ENCODE data around the gene PLA2G4B.
"Not testable (repeated sequence)": the region's sequence is repeated elsewhere in the genome, so short reads cannot be mapped to it uniquely, and the experiment has no call there.

The PLA2G4B gene

DNA sequence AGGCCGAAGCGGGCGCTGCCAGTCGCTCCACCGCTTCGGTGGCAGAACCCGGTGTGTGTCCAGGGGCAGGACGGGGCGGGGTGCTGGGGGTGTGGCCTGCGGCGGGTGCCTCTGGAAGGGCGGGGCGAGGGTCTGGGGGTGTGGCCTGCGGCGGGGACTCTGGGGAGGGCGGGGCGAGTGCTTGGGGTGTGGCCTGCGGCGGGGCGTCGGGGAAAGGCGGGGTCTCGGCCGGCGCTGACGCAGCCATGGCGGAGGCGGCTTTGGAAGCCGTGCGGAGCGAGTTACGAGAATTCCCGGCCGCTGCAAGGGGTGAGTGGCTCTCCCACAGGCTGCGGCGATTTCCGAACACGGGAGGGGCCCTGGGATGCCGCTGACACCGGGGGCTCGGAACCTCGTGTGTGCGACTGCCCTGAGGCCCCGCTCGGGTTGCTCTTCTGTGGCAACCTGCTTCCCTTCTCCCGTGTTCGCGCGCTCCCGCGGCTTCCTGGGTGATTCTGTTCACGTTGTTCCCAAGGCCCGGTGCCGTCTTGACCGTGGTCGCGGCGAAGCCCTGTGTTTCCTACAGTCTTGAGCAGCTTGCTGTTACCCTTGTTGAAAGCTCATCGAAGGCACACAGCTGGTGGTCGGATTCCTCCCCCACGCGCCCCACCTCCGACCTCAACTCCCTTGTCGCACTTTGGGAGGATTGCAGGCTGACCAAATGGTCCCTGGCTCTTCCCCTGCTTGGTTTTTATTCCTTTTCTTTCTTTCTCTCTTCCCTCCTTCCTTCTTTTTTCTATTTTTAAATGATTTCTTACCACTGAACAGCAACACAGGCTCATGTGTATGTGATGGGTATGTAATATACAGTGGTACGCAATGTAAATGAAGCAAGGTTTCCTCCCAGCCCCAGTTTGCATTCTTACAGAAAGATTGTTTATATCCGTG, 10.5 kb upstream of the PLA2G4B start, which contains the start of gene JMJD7:
TSS of gene JMJD7 (plus strand) at position 213 of the 927 bp plus-strand sequence. CDS start at position 246, 33 bp downstream.
- DNase-seq, result no peak

DNA sequence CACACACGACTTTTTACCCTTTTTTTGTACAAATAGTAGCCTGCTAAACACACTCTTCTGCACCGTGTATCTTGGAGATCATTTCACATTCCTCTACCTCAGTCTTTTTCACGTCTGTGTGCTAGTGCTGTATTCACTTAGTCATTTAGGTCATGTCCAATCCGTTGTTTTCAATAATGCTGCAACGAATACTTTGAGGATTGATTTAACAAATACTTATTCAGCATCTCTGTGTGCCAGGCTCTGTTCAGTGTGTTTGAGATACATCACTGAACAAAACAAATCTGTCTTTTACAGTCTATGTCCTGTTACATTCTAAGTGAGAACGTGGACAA, 9.9 kb upstream of the PLA2G4B start:
- no peak for DNase-seq

DNA sequence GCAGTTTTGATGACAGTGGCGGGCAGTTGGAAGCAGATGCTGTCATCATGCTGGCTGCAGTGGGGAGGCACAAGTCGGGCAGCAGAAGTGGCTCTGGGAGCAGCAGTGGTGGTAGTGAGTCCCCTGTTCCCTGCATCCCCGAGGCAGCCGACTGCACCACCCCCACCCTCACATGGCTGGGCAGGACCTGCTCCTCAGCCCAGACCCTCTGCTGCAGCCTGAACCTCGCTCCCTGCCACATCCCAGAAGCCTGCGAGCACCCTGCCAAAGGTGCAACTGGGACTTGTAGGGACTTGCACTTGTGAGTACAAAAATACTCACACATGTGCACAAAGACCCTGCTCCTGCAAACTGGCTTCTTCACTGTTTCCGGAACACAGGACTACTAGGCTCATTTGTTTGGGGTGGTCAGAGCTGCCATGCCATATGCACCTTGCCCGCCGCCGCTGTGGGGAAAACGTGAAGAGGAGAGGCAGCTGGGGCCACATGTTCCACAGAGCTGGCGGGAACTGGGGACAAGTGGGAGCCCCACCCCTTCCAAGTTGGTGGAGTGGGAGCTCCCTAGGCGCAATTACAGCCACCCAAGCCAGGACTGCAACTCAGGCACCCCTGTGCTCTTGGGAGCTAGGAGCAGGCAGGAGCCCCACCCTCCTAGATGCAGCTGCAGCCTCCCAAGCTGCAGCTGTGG, 8.5 kb upstream of the PLA2G4B start:
- no peak for DNase-seq

- not testable (repeated sequence) for DNase-seq
These were observed 7.4 kb upstream of the PLA2G4B start for GRCh38 chr15:41831291-41831690.

DNA sequence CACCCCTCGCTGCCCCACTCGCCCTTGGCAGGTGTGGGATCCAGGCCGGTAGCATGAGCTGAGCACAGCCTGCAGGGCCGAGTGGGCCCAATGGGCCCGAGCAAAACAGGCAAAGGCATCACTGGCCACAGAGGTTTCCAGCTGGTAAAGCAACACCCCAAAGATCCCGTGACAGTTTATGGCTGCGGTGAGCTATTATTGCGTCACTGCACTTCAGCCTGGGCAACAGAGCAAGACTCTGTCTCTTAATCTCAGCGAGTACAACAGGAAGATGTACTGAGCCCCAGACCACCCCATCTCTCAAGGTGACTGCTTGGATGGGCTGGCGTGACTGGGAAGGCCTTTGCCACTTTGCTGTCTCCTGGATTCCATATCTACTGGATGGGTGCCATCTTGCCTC, 6.4 kb upstream of the PLA2G4B start:
- no peak for DNase-seq

DNA sequence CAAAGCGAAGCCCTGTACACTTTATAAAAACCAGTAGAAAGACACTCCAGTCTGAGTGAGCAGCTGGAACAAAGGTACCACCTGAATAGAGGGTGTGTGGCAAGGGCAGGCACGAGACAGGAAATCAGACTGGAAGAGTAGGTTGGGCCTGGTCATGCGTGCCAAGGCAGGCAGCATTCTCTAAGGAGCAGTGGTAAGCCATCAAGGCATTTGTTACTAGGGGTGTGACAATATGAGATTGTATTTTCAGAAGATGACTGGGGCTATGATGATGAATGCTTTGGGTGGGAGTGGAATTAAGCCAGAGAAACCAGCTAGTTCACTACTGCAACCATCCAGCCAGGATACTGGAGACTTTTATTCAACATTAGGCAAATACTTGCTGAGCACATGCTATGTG, 5.8 kb upstream of the PLA2G4B start:
- DNase-seq, result no peak

DNA sequence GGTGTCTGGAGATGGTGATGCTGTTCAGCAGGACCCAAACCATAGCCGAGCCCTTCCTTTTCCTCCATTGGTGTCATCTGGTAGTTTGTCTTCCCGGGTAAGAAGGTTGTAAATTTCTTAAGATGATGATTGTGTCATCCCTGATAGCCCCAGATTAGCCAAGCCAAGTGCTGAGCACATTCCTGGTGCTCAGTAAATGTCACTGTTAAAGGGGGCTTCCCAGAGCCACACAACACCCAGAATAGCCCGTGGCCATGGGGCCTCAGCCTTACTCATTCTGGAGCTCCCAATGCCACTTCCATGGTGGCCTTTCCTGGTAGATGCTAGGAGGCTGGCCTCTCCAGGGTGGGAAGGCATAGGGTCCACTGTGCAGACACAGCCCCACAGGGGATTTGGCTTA, 4.6 kb upstream of the PLA2G4B start:
- no peak for DNase-seq

- DNase-seq, result no peak
These were observed 2.6 kb upstream of the PLA2G4B start for GRCh38 chr15:41836073-41836472.

GRCh38 chr15:41836713-41837454, 1.8 kb upstream of the PLA2G4B start:
- no peak for DNase-seq

DNA sequence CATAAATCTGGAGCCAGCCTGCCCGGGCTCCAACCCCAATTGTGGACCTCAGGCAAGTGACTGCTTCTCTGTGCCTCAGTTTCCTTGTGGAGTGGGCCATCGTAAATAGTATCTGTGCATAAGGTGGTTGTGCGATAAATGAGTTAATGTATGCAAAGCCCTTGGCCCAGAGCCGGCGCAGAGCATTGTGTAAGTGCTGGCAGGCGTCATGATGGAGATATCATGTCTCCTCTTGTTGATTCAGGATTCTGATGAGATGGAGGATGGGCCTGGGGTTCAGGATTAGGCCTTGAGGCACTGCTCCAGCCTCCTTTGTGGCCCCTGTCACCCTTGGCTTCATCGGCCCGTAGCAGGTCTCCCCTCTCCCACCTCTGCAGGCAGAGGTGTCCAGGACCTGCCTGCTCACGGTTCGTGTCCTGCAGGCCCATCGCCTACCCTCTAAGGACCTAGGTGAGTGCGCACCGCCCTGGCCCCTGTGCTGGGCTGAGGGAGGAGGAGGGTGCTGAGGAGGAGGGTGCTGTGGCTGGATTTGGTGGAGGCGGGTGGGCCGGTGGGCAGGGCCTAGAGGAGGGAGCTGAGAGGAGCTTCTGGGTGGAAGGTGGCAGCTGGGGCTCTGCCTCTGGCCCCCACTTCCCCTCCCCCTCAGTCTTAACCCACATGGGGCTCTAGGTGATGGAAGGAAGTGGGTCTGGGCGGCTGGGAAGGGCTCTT, 1.3 kb downstream of the PLA2G4B start:
- no peak for DNase-seq

DNA sequence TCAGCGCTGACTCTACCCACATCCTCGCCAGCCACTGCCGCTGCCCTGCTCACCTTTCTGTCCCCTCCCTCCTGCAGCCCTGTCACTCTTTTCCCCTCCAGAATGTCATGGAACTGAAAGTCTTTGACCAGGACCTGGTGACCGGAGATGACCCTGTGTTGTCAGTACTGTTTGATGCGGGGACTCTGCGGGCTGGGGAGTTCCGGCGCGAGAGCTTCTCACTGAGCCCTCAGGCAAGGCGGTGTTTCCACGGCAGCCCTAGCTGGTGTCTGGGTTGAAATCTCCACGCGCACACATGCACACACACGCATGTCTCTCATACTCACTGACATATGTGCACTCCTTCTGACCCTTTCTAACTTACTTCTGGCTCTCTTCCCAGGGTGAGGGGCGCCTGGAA, 2.0 kb downstream of the PLA2G4B start:
- DNase-seq, result no peak

DNA sequence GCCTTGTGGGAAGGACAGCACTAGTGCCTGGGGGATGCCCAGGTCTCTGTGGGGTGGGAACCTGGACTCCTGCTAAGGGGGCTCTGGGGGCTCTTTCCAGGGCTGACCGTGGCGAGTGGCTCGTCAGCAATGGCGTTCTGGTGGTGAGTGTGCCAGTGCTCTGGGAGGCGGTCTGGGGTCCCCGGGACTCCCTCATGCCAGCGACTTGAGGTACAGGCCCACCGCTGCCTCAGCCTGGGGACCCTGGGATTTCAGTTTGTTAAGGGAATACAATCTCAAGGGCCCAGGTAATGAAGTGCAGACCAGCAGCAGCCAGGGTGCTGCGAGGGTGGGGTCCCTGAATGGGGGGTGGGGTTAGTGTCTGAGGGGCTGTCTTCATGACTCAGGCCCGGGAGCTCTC, 2.5 kb downstream of the PLA2G4B start:
- no peak for DNase-seq

DNA sequence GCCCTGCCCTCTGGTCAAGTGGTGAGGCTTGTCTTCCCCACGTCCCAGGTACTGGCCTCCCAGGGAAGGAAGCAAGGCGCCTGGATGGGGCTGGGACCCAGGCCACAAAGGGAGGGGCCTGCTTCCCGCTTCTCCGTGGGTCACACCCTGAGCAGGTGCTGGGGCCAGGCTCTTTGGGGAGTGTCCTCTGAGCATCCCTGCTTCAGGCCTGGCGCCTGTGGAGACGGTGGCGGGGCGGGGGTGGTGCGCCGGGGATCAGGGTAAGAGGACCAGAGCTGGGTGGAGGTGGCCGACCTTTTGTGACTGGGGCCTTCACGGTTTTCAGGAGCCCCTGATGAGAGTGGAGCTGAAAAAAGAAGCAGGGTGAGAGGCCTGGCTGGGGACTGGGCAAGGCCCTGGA, 3.6 kb downstream of the PLA2G4B start:
- no peak for DNase-seq

DNA sequence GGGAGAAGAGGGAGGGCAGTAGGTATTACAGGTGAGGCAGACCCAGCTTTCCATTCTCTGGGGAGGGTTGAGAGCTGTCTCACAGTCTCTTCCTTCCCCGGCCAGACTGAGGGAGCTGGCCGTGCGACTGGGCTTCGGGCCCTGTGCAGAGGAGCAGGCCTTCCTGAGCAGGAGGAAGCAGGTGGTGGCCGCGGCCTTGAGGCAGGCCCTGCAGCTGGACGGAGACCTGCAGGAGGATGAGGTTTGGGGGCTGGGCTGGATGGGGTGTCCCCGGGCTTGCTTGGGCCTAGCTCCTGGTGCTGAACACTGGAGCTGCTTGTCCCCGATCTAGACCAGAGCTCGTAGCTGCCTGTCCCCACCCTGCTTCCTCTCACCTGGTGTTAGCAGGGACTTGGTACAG, 4.9 kb downstream of the PLA2G4B start:
- DNase-seq, result no peak

DNA sequence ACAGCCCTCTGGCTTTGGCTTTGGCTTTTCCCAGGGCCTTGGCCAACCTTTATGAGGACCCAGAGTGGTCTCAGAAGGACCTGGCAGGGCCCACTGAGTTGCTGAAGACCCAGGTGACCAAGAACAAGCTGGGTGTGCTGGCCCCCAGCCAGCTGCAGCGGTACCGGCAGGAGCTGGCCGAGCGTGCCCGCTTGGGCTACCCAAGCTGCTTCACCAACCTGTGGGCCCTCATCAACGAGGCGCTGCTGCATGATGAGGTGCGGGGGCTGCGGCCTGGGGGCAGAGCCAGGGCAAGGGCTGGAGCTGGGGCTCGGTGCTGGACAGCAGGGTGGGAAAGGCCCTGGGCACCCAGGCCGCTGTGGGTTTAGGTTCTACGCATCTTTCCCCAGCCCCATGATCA, 6.2 kb downstream of the PLA2G4B start:
- DNase-seq, result no peak

DNA sequence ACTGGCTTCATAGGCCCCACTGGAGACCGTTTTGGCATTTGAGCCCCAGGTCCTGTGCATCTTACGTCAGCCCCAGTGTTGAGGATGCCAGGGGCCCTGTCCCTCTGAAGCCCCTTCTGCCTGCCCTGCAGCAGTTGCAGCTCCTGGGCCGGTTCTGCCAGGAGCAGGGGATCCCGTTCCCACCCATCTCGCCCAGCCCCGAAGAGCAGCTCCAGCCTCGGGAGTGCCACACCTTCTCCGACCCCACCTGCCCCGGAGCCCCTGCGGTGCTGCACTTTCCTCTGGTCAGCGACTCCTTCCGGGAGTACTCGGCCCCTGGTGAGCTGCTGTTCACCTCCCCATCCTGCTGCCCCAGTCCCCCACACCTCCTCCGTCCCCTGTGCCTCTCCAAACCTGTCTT, 8.6 kb downstream of the PLA2G4B start:
- DNase-seq, result no peak

DNA sequence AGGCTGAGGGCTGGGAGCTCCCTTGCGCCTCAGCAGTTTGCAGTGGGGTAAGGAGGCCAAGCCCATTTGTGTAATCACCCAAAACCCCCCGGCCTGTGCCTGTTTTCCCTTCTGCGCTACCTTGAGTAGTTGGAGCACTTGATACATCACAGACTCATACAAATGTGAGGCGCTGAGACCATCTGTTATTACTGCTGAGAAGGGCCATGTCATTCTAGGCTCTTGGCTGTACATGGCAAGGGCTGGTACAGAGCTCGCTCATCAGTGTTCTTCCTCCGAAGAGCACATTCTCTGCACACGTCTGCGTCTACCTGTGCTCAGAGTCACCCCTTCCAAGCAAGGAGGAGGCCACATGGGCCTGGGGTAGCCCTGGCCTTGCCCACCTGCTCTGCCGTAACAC, 9.3 kb downstream of the PLA2G4B start:
- no peak for DNase-seq

GRCh38 chr15:41848631-41849030, 10.0 kb downstream of the PLA2G4B start:
- no peak for DNase-seq

GRCh38 chr15:41849204-41849603, 10.6 kb downstream of the PLA2G4B start:
- no peak for DNase-seq

DNA sequence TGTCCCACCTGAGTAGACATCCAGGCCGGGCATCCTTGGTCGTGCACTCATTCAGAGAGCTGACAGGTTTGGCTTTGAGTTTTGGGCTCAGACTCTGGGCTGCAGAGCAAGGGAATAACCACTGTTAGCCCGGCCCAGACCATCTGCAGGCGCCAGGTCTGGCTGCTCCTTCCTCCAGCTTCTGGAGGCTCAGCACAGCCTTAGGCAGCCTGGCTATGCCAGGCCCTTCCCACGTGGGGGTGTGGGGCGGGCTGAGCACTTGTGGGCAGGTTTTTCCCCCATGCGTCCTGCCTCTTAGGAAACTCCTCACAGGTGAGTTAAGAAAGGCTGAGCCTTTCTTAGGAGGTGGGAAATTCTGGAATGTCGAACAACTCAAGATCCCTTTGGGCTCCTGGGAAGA, 11.2 kb downstream of the PLA2G4B start:
- no peak for DNase-seq

- no peak for DNase-seq
These were observed 12.0 kb downstream of the PLA2G4B start for GRCh38 chr15:41850482-41851166.

DNA sequence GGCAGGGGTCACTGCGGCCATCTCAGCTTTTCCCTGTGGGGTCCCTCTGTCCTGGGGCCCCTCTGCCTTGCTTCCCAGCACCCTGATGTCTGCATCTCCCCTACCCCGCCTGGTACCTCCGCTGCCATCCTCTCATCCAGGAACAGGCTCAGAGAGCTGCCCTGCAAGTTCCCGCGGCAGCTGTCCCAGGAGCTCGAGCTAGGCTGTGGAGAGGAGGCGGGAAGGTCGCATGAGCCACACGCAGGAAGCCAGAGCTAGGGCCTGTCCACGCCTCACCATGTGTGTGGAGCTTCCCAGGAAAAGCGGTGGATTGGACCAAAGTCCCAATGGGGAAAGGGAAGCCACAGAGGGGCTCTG, 12.5 kb downstream of the PLA2G4B start:
- DNase-seq, result no peak
